DOHH2 (cell line): ENCODE data around the gene MAGEA8.

Experiments
- H3F3A ChIP-seq: fragments of 200-600 bp; sonication (generic), shearing (Covaris generic); 2 replicates; pipeline ENCODE4 v1.6.0; 2016; ENCODE audit warnings: antibody characterized with exemption, mild to moderate bottlenecking; ENCODE audit not compliant: control insufficient read depth, insufficient read depth
- H3K27ac ChIP-seq: fragments of 200-600 bp; sonication (generic); 2 replicates; pipeline ENCODE4 v1.5.1; 2014; ENCODE audit warnings: low read depth, mild to moderate bottlenecking, low read length, moderate library complexity
- H3K27me3 ChIP-seq: fragments of 200-600 bp; sonication (generic); 2 replicates; pipeline ENCODE4 v1.6.1; 2014; ENCODE audit warnings: mild to moderate bottlenecking, low read length, mixed read lengths; ENCODE audit not compliant: control insufficient read depth
- H3K36me3 ChIP-seq: fragments of 200-600 bp; sonication (generic); 2 replicates; pipeline ENCODE4 v1.6.1; 2014; ENCODE audit warnings: mild to moderate bottlenecking, low read length, moderate library complexity, mixed read lengths; ENCODE audit not compliant: control insufficient read depth
- H3K4me1 ChIP-seq: fragments of 200-600 bp; sonication (generic); 2 replicates; pipeline ENCODE4 v1.6.1; 2014; ENCODE audit warnings: mild to moderate bottlenecking, low read length, mixed read lengths; ENCODE audit not compliant: control insufficient read depth
- H3K4me2 ChIP-seq: fragments of 200-600 bp; sonication (generic); 2 replicates; pipeline ENCODE4 v1.6.0; 2014; ENCODE audit warnings: mild to moderate bottlenecking, low read length, moderate library complexity
- H3K4me3 ChIP-seq: fragments of 200-600 bp; sonication (generic); 2 replicates; pipeline ENCODE4 v1.5.1; 2014; ENCODE audit warnings: mild to moderate bottlenecking, low read length, mixed read lengths
- H3K79me2 ChIP-seq: fragments of 200-600 bp; sonication (generic); 2 replicates; pipeline ENCODE4 v1.6.1; 2014; ENCODE audit warnings: mild to moderate bottlenecking, low read length, mixed read lengths; ENCODE audit not compliant: control insufficient read depth
- H3K9me2 ChIP-seq: fragments of 200-600 bp; sonication (generic); replicated peaks from 2 replicates; pipeline ENCODE4 v1.6.1; 2014; ENCODE audit warnings: mild to moderate bottlenecking, low read length, mixed read lengths; ENCODE audit not compliant: control insufficient read depth
- H3K9me3 ChIP-seq: fragments of 200-600 bp; sonication (generic); 2 replicates; pipeline ENCODE4 v1.6.1; 2014; ENCODE audit warnings: antibody characterized with exemption, low read length, mixed read lengths; ENCODE audit not compliant: control insufficient read depth, insufficient read depth
- H4K20me1 ChIP-seq: fragments of 200-600 bp; sonication (generic); 2 replicates; pipeline ENCODE4 v1.6.0; 2014; ENCODE audit warnings: low read depth, mild to moderate bottlenecking, antibody characterized with exemption, low read length, moderate library complexity; ENCODE audit not compliant: control insufficient read depth, insufficient read depth
- CTCF ChIP-seq: fragments of 200-600 bp; sonication (generic); IDR thresholded peaks from one replicate; pipeline ENCODE4 v1.5.1; 2014; ENCODE audit warnings: antibody characterized with exemption, mild to moderate bottlenecking, low read depth, low read length; ENCODE audit not compliant: poor library complexity, severe bottlenecking
- EZH2phosphoT487 ChIP-seq: fragments of 200-600 bp; sonication (generic); IDR thresholded peaks from 2 replicates; pipeline ENCODE4 v1.6.1; 2017; ENCODE audit warnings: borderline replicate concordance, mild to moderate bottlenecking, antibody characterized with exemption, low read length, moderate library complexity, mixed read lengths

The MAGEA8 gene

GRCh38 chrX:149837639-149838038, 43.3 kb upstream of the MAGEA8 start:
- Histone ChIP-seq H3K27me3 (no peaks in the 10 kb centered on the region), H4K20me1 (no peaks in the 10 kb centered on the region), H3K4me3 (no peak overlapping the region), H3K79me2 (no peaks in the 10 kb centered on the region), H3K4me2 (no peak overlapping the region), H3K4me1 (no peaks in the 10 kb centered on the region), H3F3A (no peaks in the 10 kb centered on the region), H3K27ac (no peak overlapping the region), H3K36me3 (no peaks in the 10 kb centered on the region), H3K9me3 (no peaks in the 10 kb centered on the region), H3K9me2 (no peaks in the 10 kb centered on the region)
- no peak for TF ChIP-seq CTCF
- TF ChIP-seq EZH2phosphoT487 = no peak

GRCh38 chrX:149841929-149842328, 39.1 kb upstream of the MAGEA8 start:
- Histone ChIP-seq H3K27me3 (no peaks in the 10 kb centered on the region), H3F3A (no peaks in the 10 kb centered on the region), H3K79me2 (no peaks in the 10 kb centered on the region), H4K20me1 (no peaks in the 10 kb centered on the region), H3K4me2 (no peak overlapping the region), H3K27ac (no peak overlapping the region), H3K9me2 (no peaks in the 10 kb centered on the region), H3K9me3 (no peaks in the 10 kb centered on the region), H3K36me3 (no peaks in the 10 kb centered on the region), H3K4me1 (no peaks in the 10 kb centered on the region), H3K4me3 (no peak overlapping the region)
- TF ChIP-seq CTCF = no peak
- TF ChIP-seq EZH2phosphoT487 = no peak

DNA sequence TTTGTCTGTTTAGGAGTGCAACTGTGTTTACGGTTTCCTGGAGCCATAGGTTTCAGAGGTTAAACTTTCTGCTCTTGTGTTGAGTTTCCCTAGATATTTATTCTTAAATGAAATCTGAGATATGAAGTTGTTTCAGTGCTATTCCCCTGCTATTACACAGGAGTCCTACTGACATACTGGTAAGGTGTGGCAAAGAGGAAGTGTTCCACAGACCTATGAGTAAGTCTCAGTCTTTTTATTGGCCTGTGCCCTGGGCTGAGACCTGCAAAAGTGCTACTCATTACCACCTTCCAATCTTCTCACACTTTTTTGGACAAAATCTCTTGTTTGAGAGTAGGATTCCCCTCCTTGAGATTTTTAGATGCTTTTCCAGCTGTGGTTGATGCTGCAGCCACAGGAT, 35.6 kb upstream of the MAGEA8 start:
- Histone ChIP-seq H3F3A (no peaks in the 10 kb centered on the region), H3K4me3 (no peak overlapping the region), H4K20me1 (no peaks in the 10 kb centered on the region), H3K9me3 (no peaks in the 10 kb centered on the region), H3K9me2 (no peaks in the 10 kb centered on the region), H3K36me3 (no peaks in the 10 kb centered on the region), H3K27me3 (no peaks in the 10 kb centered on the region), H3K4me1 (no peaks in the 10 kb centered on the region), H3K27ac (no peak overlapping the region), H3K4me2 (no peak overlapping the region), H3K79me2 (no peaks in the 10 kb centered on the region)
- TF ChIP-seq EZH2phosphoT487 (no peak), CTCF (no peak)

GRCh38 chrX:149846789-149847188, 34.2 kb upstream of the MAGEA8 start:
- Histone ChIP-seq H3K4me3 (no peak overlapping the region), H3K4me2 (no peak overlapping the region), H3K36me3 (no peaks in the 10 kb centered on the region), H3K27ac (no peak overlapping the region), H3K27me3 (no peaks in the 10 kb centered on the region), H3K9me3 (no peaks in the 10 kb centered on the region), H3K79me2 (no peaks in the 10 kb centered on the region), H4K20me1 (no peaks in the 10 kb centered on the region), H3K4me1 (no peaks in the 10 kb centered on the region), H3F3A (no peaks in the 10 kb centered on the region), H3K9me2 (no peaks in the 10 kb centered on the region)
- no peak for TF ChIP-seq CTCF
- TF ChIP-seq EZH2phosphoT487 = no peak
